ENCODE measurements around the gene AQP12B.

The AQP12B gene

DNA sequence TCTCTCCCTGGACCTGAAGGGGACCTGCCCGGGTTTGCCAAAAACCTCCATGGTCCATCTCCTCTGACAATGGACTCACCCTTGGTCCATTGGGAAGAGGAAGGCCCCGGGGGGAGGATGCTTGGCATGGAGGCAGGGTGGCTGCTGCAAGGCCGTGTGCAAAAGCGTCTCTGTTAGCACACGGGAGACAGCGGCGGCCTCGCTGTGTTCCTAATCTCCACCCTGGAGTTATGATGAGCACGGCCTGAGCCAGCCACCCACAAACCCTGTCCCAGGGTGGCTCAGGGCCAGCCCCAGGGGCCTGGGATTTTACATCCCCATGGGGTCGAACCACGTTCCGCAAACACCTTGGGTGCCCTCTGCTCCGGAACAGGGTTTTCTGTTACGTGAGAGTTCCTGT is 44.8 kb upstream of the AQP12B start:
- DNase-seq (ENCODE audit: low read depth): no peak

DNA sequence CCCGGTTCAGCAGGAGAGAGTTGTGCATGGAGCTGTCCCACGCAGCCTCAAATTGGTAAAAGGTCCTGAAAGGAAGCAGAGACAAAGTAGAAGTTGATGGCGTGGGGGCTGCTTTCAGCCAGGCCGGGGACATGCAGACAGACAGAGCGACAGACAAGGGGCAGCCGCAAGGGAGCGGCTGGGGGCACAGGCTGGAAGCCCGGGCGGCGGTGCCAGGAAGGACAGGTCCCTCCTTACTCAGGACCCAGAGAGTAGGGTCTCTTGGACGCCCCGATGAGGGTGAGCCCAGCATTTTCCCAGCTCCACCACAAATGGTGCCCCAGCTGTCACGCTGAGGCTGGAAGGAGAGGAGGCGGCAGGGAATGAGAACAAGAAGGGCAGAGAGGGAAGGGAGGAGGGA is 44.2 kb upstream of the AQP12B start:
- H3K4me3 ChIP-seq (ENCODE audit: low read depth, low read length): no peak overlapping the region
- TF ChIP-seq, protein P1, sequence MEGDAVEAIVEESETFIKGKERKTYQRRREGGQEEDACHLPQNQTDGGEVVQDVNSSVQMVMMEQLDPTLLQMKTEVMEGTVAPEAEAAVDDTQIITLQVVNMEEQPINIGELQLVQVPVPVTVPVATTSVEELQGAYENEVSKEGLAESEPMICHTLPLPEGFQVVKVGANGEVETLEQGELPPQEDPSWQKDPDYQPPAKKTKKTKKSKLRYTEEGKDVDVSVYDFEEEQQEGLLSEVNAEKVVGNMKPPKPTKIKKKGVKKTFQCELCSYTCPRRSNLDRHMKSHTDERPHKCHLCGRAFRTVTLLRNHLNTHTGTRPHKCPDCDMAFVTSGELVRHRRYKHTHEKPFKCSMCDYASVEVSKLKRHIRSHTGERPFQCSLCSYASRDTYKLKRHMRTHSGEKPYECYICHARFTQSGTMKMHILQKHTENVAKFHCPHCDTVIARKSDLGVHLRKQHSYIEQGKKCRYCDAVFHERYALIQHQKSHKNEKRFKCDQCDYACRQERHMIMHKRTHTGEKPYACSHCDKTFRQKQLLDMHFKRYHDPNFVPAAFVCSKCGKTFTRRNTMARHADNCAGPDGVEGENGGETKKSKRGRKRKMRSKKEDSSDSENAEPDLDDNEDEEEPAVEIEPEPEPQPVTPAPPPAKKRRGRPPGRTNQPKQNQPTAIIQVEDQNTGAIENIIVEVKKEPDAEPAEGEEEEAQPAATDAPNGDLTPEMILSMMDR (IDR thresholded peaks at IDR 0.05; ENCODE audit: low read depth, low read length, missing control alignments): no peak
- no peak for DNase-seq (ENCODE audit: low read depth)

More for the DNA sequence above, 44.8 kb upstream of the AQP12B start:
- TF ChIP-seq, protein P1 (IDR thresholded peaks at IDR 0.05; ENCODE audit: low read depth, low read length, missing control alignments): no peak
- no peak overlapping the region for H3K4me3 ChIP-seq (ENCODE audit: low read depth, low read length)

DNA sequence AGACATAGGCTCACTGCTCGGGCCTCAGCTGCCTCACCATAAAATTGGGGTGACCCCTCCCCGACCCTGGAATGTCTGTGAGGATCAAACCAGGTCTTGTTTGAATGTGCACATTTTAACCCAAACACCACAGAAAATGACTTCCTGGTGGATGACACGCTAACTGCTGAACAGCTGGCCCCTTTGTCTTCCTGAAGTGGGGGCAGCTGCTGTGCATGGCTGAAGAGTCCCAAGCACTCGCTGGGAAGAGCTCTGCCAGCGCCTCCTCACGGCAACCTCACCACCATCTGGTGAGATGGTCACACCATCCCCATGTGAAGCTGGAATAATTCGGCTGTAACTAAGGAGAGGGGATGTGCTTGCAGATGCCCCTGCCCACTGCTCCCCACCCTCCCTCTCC is 43.0 kb upstream of the AQP12B start:
- TF ChIP-seq, protein P1 (IDR thresholded peaks at IDR 0.05; ENCODE audit: low read depth, low read length, missing control alignments): no peak
- H3K4me3 ChIP-seq (ENCODE audit: low read depth, low read length): no peak overlapping the region
- no peak for DNase-seq (ENCODE audit: low read depth)

DNA sequence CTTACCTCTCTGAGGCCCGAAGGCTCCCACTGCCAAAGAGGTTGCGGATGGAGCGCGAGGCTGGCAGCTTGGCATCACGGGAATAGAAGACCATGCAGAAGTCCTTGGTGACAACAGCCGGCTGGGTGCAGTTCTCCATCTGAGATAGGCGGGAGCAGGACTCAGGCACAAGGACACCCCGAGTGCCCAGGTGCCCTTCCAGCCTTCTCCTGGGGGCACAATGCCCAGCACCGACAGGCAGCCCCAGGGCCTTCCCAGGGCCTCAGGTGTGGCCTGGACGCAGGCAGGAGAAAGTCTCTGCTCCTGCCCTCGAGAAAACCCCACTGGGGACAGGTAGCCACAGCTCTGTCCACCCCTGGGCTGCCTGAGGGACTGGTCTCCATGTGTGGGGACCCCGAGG is 42.6 kb upstream of the AQP12B start:
- DNase-seq (ENCODE audit: low read depth): no peak
- TF ChIP-seq, protein P1 (IDR thresholded peaks at IDR 0.05; ENCODE audit: low read depth, low read length, missing control alignments): no peak
- H3K4me3 ChIP-seq (ENCODE audit: low read depth, low read length): no peak overlapping the region

DNA sequence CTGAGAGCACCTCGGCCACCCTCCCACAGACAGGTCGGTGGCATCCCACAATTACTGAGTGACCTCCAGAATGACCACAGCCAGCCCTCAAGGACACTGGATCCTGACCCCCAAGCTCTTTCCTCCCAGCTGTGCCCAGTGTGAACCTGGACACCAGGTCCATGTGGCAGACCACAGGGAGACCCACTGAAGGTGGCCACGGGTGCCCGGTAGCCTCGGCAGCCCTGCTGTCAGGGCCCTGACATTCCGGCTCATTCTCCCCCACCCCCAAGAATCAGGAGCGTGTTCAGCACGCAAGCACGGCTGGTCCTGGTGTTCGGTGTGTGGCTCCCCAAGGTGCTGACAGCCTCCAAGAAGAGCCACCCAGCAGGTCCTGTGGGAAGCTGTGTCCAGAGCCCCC is 41.7 kb upstream of the AQP12B start:
- no peak for DNase-seq (ENCODE audit: low read depth)
- no peak overlapping the region for H3K4me3 ChIP-seq (ENCODE audit: low read depth, low read length)
- TF ChIP-seq, protein P1 (IDR thresholded peaks at IDR 0.05; ENCODE audit: low read depth, low read length, missing control alignments): no peak

DNA sequence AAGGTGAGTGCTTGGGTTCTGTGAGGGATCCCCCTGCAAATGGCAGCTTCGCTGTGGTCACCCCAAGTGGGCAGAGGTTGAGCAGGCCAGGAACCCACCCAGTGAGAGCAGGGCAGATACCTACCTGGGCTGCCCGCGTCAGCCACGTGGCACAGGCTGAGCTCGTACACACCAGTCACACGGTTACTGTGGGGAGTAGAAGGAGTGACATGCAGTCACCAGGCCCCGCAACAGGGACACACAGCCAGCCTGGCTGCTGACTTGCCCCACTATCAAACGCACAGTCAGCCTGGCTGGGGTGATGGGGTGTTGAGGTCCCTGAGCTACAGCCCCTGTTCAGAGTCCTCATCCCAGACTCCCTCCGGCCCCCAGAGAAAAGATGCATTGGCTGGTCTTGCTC is 41.2 kb upstream of the AQP12B start:
- no peak for DNase-seq (ENCODE audit: low read depth)
- H3K4me3 ChIP-seq (ENCODE audit: low read depth, low read length): no peak overlapping the region
- TF ChIP-seq, protein P1 (IDR thresholded peaks at IDR 0.05; ENCODE audit: low read depth, low read length, missing control alignments): no peak

Data from GM12864 (cell line).